GM21825 (cell line): Measurements from ENCODE around the gene CDH12.
"Not testable (repeated sequence)": the region's sequence is repeated elsewhere in the genome, so short reads cannot be mapped to it uniquely, and the experiment has no call there.

ENCODE experiments used
- ATAC-seq: cut with Tn5 transposase; IDR thresholded peaks from one replicate; pipeline ENCODE4 v1.9.1; 2021; ENCODE audit warnings: mild to moderate bottlenecking, moderate library complexity; ENCODE audit not compliant: unreplicated experiment

Gene CDH12

DNA sequence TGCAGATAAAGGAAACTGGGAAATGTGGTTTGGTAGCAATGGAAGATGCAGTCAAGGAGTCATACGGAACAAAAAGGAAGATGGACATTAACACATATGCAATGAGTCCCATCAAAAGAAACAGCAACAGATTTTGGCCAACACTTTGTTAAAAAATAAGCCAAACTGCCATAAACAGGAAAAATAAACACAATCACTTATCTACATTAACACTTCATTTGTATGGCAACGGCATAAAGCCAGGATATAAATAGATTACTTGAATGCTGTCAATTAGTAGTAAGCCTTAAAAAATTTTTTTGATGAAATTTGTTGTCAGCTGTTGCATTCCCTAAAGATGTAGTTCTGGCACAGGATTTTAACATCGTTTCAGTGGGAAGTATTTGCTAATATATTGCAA, 190.8 kb downstream of the CDH12 start:
- ATAC-seq, result no peak

DNA sequence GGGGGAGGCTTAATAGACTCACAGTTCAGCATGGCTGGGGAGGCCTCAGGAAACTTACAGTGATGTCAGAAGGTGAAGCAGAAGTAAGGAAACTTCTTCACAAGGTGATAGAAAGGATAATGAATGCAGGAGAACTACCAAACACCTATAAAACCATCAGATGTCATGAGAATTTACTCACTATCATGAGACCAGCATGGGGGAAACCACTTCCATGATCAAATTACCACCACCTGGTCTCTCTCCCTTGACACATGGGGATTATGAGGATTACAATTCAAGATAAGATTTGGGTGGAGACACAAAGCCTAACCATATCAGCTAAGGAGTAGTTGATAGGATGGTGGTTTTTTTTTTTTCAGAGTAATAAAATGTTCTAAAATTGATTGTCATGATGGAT, 201.8 kb downstream of the CDH12 start:
- ATAC-seq, result no peak

DNA sequence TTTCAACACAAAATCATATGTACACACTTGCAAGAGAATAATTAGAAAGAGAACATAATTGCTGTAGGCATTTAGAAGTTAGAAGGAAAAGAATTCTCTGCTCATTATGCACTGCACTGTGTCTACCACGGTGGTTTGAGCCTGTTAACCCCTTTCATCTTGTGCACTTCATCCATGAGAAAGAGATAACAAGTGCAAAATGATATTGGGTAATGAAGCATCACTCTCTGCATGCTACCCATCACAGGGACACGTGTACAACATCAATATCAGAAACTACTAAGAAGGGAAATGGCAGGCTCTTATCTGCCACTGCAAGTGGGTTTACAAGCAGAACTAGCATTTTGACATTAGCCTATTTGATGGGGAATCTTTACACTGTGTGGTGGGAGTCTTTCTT, 202.6 kb downstream of the CDH12 start:
- no peak for ATAC-seq

DNA sequence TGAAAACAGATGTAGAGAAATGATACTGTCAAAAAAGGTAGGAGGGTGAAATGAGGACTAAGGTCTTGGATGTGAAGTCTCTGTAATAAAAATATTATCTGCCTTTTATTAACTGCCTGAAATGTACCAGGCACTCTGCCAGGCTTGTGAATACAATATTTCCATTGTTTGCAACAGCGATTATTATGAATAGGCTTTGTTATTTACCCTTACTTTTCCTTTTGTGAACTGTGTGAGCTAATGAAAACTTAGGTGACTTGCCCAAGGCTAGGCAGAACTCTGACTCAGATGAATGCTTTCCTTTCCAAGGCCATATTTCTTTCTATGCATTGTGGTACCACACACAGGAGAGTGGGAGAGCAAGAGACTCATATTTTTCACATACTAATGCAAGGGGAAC, 204.1 kb downstream of the CDH12 start:
- no peak for ATAC-seq

DNA sequence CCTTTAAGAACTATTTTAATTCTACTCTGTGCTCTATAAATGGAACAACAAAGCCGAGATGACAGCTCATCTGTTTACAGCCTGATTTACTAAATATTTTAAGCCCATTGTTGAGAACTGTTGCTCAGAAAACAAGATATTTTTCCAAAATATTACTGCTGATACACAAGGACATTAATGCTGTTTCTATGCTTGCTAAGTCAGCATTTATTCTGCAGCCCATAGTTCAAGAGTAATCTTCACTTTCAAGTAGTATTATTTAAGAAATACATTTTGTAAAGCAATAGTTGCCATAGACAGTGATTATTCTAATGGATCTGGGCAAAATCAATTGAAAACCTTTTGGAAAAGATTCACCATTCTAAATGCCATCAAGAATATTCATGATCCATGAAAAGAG, 208.3 kb downstream of the CDH12 start:
- ATAC-seq, result no peak

DNA sequence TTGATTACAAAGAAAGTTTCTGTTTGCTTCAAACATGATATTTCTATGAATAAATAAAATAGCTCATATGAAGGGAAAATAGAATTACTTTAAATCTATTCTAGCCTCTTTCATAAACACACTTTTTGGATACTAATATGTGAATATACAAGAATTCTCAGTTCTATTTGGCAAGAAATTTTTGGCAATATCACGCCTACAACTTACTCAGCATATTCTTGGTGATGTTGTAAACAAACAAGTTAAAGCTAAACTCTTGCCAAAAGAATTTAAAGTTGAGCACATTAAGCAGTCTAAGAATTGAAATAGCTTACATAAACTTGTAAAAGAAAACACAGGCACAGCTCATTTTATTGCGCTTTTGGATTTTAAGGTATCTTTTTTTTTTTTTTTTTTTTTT, 209.8 kb downstream of the CDH12 start:
- no peak for ATAC-seq

DNA sequence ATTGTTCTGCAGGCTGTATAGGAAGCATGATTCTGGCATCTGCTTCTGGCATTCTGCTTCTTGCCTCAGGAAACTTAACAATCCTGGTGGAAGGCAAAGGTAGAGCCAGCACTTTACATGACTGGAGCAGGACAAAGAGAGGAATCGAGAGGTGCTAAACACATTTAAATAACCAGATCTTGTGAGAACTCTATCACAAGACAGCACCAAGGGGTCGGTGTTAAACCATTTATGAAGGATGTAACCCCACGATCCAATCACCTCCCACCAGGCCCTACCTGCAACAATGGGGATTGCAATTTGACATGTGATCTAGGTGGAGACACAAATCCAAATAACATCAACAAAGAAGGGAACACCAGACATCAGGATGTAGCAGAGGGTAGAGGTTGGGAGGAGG, 221.5 kb downstream of the CDH12 start:
- no peak for ATAC-seq

DNA sequence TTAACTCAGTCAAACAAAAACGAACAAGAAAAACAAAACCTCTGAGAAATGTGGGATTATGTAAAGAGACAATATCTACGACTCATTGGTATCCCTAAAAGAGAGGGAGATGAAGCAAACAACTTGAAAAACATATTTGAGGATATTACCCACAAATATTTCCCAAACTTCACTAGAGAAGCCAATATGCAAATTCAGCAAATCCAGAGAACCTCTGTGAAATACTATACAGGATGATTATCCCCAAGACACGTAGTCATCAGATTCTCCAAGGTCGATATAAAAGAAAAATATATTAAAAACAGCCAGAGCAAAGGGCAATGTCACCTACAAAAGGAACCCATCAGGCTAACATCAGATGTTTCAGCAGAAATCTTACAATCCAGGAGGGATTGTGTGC, 226.1 kb downstream of the CDH12 start:
- ATAC-seq, result no peak

DNA sequence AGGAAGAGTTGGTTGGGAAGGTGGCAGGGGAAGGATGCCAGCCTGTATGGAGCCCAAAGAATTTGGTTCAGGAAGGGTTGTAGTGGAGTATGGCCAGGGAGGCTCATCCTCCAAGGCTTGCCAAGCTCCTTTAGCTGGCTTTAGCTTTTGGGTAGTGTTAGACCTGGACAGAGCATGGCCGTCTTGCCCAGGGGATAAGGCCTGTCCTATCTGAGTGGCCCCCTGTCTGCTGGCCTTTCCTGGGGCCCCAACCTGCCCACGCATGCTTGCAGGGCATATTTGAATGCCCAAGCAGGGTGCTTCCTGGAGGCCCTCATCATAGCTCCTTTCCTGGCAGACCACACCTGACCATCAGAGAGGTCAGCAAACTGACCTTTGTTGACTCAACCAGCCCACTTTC, 227.7 kb downstream of the CDH12 start:
- ATAC-seq, result no peak

DNA sequence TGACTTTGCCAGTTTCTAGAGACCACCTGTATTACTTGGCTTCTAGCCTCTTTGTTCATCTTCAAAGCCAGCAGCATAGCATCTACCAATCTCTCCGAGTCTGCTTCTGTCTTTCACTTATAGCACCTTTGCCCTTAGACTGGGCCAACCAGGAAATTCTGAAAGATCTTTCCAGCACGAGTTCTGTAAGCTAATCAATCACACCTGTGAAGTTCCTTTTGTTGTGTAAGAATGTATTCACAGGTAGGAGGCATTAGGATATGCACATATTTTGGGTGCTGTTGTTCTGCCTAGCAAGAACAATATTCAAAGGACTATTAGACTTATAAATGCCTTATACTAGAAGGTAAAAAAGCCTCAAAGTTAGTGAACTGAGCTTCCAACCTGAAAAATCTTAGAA, 232.1 kb downstream of the CDH12 start:
- no peak for ATAC-seq

DNA sequence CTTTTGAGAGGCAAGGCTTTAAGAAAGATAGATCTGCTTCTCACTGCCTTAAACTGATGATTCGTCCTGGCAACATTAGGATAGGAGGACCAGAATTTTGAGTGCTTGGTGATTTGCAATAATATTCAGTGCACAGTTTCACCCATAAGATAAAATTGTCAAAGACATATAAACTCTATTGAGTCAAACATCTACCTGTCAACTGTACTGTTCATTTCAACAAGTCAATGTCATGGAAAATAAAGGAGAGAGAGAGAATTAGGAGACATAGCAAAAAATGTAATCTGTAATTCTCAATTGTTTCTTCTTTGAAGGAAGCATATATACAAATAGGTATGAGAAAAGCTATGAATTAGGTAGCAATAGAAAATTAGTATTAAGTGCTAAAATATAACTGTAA, 237.2 kb downstream of the CDH12 start:
- ATAC-seq, result no peak

DNA sequence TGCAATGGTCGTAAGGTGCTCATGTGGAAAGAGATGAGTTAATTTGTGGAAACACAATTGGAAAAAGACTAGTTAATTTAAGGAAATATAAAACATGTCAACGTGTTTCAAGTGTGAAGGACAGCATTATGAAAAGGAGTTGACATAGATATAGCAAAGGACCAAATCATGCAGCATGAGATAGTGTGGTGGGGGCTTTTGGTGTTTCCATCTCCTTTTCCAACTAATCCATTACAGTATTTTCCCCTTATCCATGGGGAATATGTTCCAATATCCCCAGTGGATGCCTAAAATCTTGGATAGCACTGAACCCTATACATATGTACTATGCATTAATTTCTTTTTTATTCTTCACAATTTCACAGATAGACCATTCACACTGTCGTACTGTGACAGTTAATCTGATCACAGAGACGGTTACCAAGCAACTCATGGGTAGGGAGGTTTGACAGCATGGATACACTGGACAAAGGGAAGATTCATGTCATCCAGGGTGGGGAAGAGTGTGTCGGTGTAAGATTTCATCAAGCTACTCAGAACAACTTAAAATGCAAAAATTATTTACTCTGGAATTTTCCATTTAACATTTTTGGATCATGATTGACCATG, 238.6 kb downstream of the CDH12 start:
- ATAC-seq, result no peak

DNA sequence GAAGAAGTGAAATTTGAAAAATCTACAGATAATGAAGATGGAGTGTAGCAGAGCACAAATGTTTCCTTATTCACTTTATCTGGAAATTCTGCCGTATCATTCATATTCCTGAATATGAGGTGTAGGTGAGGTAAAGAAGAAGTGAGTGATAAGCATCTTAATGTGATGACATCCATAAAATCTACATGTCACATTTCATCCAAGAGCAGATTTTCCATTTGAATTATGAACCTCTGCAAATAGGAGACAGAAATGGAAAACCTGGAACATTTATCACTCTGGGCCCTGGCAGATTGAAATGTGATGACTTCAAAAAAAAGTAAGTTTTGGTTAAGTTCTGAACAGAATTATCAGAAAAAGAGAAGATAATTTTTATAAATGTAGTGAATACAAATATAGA, 240.2 kb downstream of the CDH12 start:
- no peak for ATAC-seq

DNA sequence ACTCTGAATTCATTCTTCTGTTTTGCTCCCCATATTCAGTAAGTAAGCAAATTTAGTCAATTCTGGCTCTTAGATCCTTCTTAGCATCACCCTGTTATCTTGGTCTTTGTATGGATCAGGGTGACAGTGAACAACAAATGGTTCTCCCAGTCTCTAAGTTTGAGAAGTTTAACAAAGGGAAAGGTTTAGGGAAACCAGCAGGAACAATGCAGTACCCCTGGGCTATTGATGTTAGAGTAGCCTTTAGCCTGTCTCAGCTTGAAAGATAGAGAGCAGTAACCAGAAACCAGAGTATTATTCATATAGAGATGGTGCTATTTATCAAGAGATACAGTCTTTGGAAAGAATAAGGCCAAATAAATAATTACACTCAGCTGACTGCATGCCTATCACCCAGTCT, 241.8 kb downstream of the CDH12 start:
- ATAC-seq, result no peak

DNA sequence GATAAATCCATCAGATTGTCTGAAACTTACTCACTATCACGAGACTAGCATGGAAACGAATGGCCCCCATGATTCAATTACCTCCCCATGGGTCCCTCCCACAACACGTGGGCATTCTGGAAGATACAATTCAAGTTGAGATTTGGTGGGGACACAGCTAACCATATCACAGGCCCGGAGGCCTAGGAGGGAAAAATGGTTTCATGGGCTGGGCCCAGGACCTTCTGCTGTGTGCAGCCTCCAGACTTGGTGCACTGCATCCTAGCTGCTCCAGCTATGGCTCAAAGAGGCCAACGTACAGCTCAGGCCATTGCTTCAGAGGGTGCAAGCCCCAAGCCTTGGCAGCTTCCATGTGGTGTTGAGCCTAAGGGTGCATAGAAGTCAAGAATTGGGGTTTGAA, 245.6 kb downstream of the CDH12 start:
- not testable (repeated sequence) for ATAC-seq

DNA sequence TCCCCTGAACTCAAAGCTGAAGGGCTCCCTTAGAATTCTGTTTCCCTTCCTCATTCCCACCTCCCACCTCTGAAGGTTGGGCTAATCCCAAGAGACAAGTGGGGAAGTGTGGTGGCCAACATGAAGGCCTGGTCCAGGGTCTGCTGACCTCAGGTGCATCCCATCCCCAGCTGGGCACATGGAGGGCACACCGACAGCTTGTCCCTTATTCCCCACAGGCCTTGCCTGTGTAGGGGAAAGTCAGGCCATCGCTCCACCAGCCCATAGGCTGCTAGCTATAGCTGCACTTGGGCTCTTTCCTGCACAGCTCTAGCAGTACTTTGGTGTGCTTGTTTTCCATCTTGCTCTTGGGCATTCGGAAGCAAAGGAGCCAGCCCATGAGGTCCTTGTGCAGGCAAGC, 247.7 kb downstream of the CDH12 start:
- ATAC-seq, result no peak

DNA sequence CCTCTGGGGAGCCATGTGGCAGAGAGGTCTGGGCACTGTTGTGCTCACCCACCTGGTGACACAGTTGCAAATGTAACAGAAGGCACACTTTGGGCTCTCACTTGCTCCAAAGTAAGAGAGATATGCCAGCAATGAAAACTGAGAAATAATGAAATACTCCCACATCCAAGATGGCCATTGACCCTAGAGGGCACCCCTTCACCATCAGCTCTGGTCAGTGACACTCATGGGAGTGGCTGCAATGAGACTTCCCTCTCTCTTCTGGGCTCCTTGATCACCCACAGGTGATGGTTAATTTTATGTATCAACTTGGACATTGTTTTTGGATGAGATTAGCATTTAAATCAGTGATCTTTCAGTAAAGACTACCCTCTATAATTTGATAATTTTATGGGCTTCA, 248.4 kb downstream of the CDH12 start:
- no peak for ATAC-seq

DNA sequence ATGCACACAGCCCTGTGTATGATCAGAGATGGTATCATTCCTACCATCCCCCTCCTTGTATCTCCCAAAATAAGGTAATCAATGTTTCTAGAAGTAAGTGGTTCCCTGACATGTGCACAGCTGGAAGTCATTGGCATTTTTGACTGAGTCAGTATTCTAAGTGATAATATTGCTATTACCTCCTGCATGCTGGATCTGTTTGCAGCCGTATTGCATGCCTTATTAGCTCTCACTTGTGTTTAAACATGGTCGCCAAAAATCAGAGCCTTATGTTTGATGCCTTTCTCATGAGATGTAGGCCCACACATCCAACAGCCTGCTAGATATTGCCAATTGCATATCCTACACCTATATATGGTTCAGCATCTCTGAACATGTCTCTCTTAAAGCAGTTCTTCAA, 254.3 kb downstream of the CDH12 start:
- no peak for ATAC-seq

DNA sequence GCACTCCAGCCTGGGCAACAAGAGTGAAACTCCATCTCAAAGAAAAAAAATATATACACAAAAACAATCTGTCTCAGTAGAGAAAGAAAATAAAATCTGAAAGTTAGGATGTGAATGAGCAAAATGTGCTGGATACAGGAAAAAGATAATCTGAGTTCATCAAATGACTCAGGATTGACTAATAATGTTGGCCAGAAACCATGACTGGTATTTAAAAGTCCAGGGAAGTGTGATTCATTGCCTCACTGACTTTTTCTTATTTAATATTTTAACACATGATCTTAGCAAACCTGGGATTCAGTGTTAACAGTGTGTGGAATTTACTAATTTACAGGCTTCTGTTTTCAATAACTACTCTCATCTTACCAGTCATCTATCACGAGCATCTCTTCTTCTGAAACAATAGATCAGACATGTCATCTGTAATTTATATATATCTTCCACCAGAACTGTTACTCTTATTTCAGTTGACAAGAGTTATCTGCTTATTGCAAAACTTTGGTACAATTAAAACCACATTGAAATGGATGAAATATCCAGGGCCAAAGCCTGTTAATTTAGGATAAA, 256.7 kb downstream of the CDH12 start:
- ATAC-seq, result no peak

DNA sequence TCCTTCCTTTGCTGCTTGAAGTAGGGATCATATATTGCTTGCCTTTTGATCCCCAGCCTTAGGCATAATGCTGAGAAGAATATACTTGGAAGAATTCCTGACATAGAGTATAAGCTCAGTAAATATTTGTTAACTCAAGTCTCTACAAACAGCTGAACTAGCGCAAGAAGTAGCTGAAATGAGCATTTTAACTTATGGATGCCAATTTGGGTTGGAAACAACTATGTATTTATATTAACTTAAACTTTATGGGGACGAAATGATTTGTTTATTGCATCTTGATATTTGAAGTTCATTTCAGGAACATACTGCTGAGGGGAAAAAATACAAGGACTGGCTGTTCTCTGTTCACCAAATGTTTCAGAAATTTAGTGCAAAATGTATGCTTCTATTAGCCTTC, 258.7 kb downstream of the CDH12 start:
- ATAC-seq, result no peak

DNA sequence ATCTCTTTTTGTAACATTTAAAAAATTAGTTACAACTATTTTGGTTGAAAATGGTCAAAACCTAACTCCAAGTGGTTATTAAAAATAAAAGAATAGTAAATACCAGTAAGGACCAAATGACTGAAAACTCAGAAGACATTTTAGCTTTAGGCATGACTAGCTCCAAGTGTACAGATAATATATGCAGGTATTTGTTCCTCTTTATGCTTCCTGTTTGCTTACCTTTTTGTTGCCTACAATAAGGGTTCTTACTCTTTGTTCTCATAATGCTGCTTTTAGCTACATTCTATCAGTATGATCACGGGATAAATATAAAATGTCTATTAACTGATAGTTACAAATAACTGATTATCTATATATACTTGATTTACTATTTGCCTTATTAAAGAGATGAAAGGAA, 259.6 kb downstream of the CDH12 start:
- no peak for ATAC-seq

DNA sequence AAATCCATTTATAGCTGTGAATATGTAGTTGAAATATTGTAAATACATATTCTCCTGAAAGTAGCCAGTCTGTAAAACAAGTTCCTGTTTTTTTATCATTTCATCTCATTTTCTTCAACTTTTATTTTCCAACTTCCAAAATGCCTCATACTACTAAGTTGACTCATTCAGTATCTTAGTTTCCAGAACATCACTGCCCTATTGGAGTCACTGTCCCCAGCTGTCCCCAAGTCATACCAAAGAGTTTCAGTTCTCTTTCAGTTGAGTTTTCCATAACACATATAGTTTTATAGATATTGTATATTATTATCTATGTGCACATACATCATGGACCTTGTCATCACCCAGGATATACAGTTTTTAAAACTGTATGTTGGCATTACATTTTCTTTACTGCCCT, 261.7 kb downstream of the CDH12 start:
- no peak for ATAC-seq

DNA sequence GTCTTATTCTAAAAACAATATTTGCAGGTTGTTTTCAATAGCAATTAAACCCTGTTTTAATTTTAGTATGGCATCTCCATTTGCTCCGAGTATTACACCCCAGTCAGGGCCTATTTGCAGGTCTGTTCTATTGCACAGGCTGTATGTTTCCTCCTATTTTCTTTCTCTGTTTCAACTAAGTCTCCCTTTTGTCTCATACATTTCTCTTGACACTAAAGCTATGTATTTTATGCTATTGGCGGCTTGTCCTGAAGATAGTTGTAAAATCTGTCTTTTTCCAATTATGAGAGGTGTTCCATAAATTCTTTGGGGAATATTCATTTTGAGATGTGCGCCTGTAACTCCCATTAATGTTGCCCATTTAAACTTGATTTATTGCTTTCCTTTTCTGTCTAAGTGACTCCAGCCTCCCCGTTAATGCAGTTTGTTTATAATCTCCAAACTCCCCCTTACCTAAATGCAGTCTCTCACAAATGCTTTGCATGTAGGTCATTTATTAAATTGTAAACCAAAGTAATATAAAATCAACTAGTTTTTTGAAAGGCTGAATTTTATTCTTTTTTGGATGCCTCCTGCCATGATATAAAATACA, 262.4 kb downstream of the CDH12 start:
- ATAC-seq, result no peak
